DND-41 (cell line): ENCODE results near the gene PLEKHA5.

ENCODE experiments used
- ATAC-seq: fragments of 200-7000 bp; cut with Tn5 transposase; 3 replicates; pipeline ENCODE4 v1.9.1; 2021; ENCODE audit warnings: low read depth; ENCODE audit not compliant: insufficient read depth
- DNase-seq: peaks from one replicate; pipeline ENCODE4 v3.0.0-alpha.2; 2020
- H2AFZ ChIP-seq: 2 replicates; pipeline ENCODE4 v1.6.0; 2012; ENCODE audit warnings: low read depth, low read length
- H3K27ac ChIP-seq: 2 replicates; pipeline ENCODE4 v1.5.1; 2012; ENCODE audit warnings: low read length, inconsistent platforms
- H3K27me3 ChIP-seq: fragments of 200-600 bp; sonication (generic); 2 replicates; pipeline ENCODE4 v1.6.0; 2012; ENCODE audit warnings: low read length, mild to moderate bottlenecking, inconsistent platforms; ENCODE audit not compliant: insufficient read depth, poor library complexity
- H3K36me3 ChIP-seq: 2 replicates; pipeline ENCODE4 v1.5.1; 2012; ENCODE audit warnings: low read length, inconsistent platforms; ENCODE audit not compliant: insufficient read depth
- H3K4me1 ChIP-seq: 2 replicates; pipeline ENCODE4 v1.5.1; 2012; ENCODE audit warnings: mild to moderate bottlenecking, low read length; ENCODE audit not compliant: insufficient read depth
- H3K4me2 ChIP-seq: 2 replicates; pipeline ENCODE4 v1.6.0; 2012; ENCODE audit warnings: mild to moderate bottlenecking, moderate library complexity, low read length, inconsistent platforms; ENCODE audit not compliant: insufficient read depth
- H3K4me3 ChIP-seq, 2 experiments: fragments of 200-600 bp in 1 of 2; shearing (Covaris generic) in 1 of 2; 2 replicates each; pipeline ENCODE4 v1.5.1; 2012 to 2016; ENCODE audit warnings: inconsistent platforms in 2 of 2, low read length in 2 of 2, mild to moderate bottlenecking in 2 of 2, low read depth in 1 of 2, moderate library complexity in 1 of 2
- H3K79me2 ChIP-seq: 2 replicates; pipeline ENCODE4 v1.6.0; 2012; ENCODE audit warnings: low read length, inconsistent platforms; ENCODE audit not compliant: insufficient read depth
- H3K9ac ChIP-seq: 2 replicates; pipeline ENCODE4 v1.6.0; 2012; ENCODE audit warnings: low read depth, mild to moderate bottlenecking, inconsistent platforms, low read length, moderate library complexity
- H3K9me3 ChIP-seq: 2 replicates; pipeline ENCODE4 v1.5.1; 2012; ENCODE audit warnings: low read length, moderate library complexity, mild to moderate bottlenecking, inconsistent platforms; ENCODE audit not compliant: insufficient read depth, severe bottlenecking
- H4K20me1 ChIP-seq: 2 replicates; pipeline ENCODE4 v1.6.0; 2012; ENCODE audit warnings: low read length; ENCODE audit not compliant: insufficient read depth
- CTCF ChIP-seq: IDR thresholded peaks from 2 replicates; pipeline ENCODE4 v1.5.1; 2012; ENCODE audit warnings: borderline replicate concordance, low read length, moderate library complexity, mild to moderate bottlenecking; ENCODE audit not compliant: poor library complexity, severe bottlenecking; ENCODE audit errors: extremely low read depth
- EZH2 ChIP-seq: IDR thresholded peaks from 3 replicates; pipeline ENCODE4 v1.6.1; 2012; ENCODE audit warnings: borderline replicate concordance, low read depth, mild to moderate bottlenecking, moderate library complexity, low read length, inconsistent platforms; ENCODE audit not compliant: severe bottlenecking

Gene PLEKHA5

GRCh38 chr12:19095756-19096480 lies 33.6 kb upstream of the PLEKHA5 start:
- no peaks in the 10 kb centered on the region for H3K4me1 ChIP-seq
- H3K36me3 ChIP-seq, result no peaks in the 10 kb centered on the region
- no peaks in the 10 kb centered on the region for H4K20me1 ChIP-seq
- ATAC-seq (no peak), DNase-seq (no peak)
- TF ChIP-seq CTCF, result no peak
- no peak for TF ChIP-seq EZH2
- no peak overlapping the region for H3K4me3 ChIP-seq
- no peaks in the 10 kb centered on the region for H3K79me2 ChIP-seq
- no peak overlapping the region for H3K4me2 ChIP-seq
- H2AFZ ChIP-seq, result no peak overlapping the region
- H3K27me3 ChIP-seq, result no peaks in the 10 kb centered on the region
- H3K27ac ChIP-seq, result no peak overlapping the region
- H3K9me3 ChIP-seq, result no peaks in the 10 kb centered on the region
- no peak overlapping the region for H3K9ac ChIP-seq

GRCh38 chr12:19105463-19105862 lies 24.1 kb upstream of the PLEKHA5 start:
- H3K9me3 ChIP-seq, result no peaks in the 10 kb centered on the region
- H3K79me2 ChIP-seq, result no peaks in the 10 kb centered on the region
- TF ChIP-seq CTCF (no peak), EZH2 (no peak)
- DNase-seq, result no peak
- no peak overlapping the region for H3K4me2 ChIP-seq
- peaks cover 5% of the 10 kb centered on the region for H3K27me3 ChIP-seq
- no peak overlapping the region for H3K4me3 ChIP-seq
- no peak overlapping the region for H2AFZ ChIP-seq
- no peaks in the 10 kb centered on the region for H3K4me1 ChIP-seq
- no peaks in the 10 kb centered on the region for H4K20me1 ChIP-seq
- no peaks in the 10 kb centered on the region for H3K36me3 ChIP-seq
- H3K9ac ChIP-seq, result no peak overlapping the region
- no peak for ATAC-seq
- H3K27ac ChIP-seq, result no peak overlapping the region

GRCh38 chr12:19107750-19108149 lies 21.8 kb upstream of the PLEKHA5 start:
- Histone ChIP-seq H3K4me2 (no peak overlapping the region), H4K20me1 (no peaks in the 10 kb centered on the region), H3K9ac (no peak overlapping the region), H2AFZ (no peak overlapping the region), H3K27ac (no peak overlapping the region), H3K27me3 (peaks cover 6% of the 10 kb centered on the region), H3K4me1 (no peaks in the 10 kb centered on the region), H3K4me3 (no peak overlapping the region), H3K36me3 (no peaks in the 10 kb centered on the region), H3K79me2 (no peaks in the 10 kb centered on the region), H3K9me3 (no peaks in the 10 kb centered on the region)
- DNase-seq, result no peak
- no peak for TF ChIP-seq EZH2
- no peak for TF ChIP-seq CTCF
- ATAC-seq, result no peak
